IPS-18c (cell line): Measurements from ENCODE around the gene CXCL6.

ENCODE experiments used
- H3K4me3 ChIP-seq: 2 replicates; pipeline ENCODE4 v1.7.0; 2013; ENCODE audit warnings: low read depth, mild to moderate bottlenecking, low read length, moderate library complexity; ENCODE audit not compliant: insufficient read depth
- H3K9me3 ChIP-seq: one replicate; pipeline ENCODE4 v1.6.1; 2013; ENCODE audit warnings: mild to moderate bottlenecking, low read length, moderate library complexity; ENCODE audit not compliant: control insufficient read depth, insufficient read depth

The CXCL6 gene

GRCh38 chr4:73875401-73875800 lies 38.9 kb downstream of the CXCL6 start:
- Histone ChIP-seq H3K9me3 (no peaks in the 10 kb centered on the region), H3K4me3 (no peak overlapping the region)

GRCh38 chr4:73883306-73883705 lies 46.8 kb downstream of the CXCL6 start:
- Histone ChIP-seq H3K9me3 (no peaks in the 10 kb centered on the region), H3K4me3 (no peak overlapping the region)

- Histone ChIP-seq H3K4me3 (no peak overlapping the region), H3K9me3 (no peaks in the 10 kb centered on the region)
These were observed 49.2 kb downstream of the CXCL6 start for GRCh38 chr4:73885574-73886267.
